ENCODE measurements around the gene KPNA4. TPM values are rescaled to one million over a fixed set of nuclear protein-coding genes. Genes with fewer than 3 reads are reported as not detected.
A peak's percentile ranks its signal among the peaks of the same experiment; 100 is the strongest.

The KPNA4 gene
- total RNA-seq, 1 donor from 2014 or later = 57.1 TPM

GRCh38 chr3:160448845-160449635 is 116.3 kb downstream of the KPNA4 start:
- no peaks in the 10 kb centered on the region for H3K9me3 Mint-ChIP-seq (ENCODE audit: unreplicated experiment)
- no peak for TF ChIP-seq CTCF (IDR thresholded peaks at IDR 0.05; ENCODE audit: unreplicated experiment)
- H3K36me3 Mint-ChIP-seq (ENCODE audit: low read depth, unreplicated experiment) = peaks cover 9% of the 10 kb centered on the region
- H3K27ac Mint-ChIP-seq (ENCODE audit: unreplicated experiment) = peak overlapping the region; percentile 96
- peaks cover 2% of the 10 kb centered on the region for H3K27me3 Mint-ChIP-seq (ENCODE audit: unreplicated experiment)
- peak overlapping the region; percentile 97 for H3K4me3 Mint-ChIP-seq (ENCODE audit: unreplicated experiment)
- H3K4me1 Mint-ChIP-seq (ENCODE audit: unreplicated experiment) = peaks cover 17% of the 10 kb centered on the region
- no peak for DNase-seq (ENCODE audit: low spot score)

- Mint-ChIP-seq H3K36me3 (ENCODE audit: low read depth, unreplicated experiment) (peaks cover 9% of the 10 kb centered on the region), H3K4me3 (ENCODE audit: unreplicated experiment) (no peak overlapping the region), H3K27ac (ENCODE audit: unreplicated experiment) (no peak overlapping the region), H3K27me3 (ENCODE audit: unreplicated experiment) (peaks cover 2% of the 10 kb centered on the region), H3K4me1 (ENCODE audit: unreplicated experiment) (peaks cover 17% of the 10 kb centered on the region), H3K9me3 (ENCODE audit: unreplicated experiment) (no peaks in the 10 kb centered on the region)
- DNase-seq (ENCODE audit: low spot score) = no peak
- TF ChIP-seq CTCF (IDR thresholded peaks at IDR 0.05; ENCODE audit: unreplicated experiment) = no peak
Observed at GRCh38 chr3:160447544-160447943, 117.8 kb downstream of the KPNA4 start.

- H3K36me3 Mint-ChIP-seq (ENCODE audit: low read depth, unreplicated experiment) = peaks cover 9% of the 10 kb centered on the region
- no peak overlapping the region for H3K27ac Mint-ChIP-seq (ENCODE audit: unreplicated experiment)
- no peaks in the 10 kb centered on the region for H3K9me3 Mint-ChIP-seq (ENCODE audit: unreplicated experiment)
- no peak for DNase-seq (ENCODE audit: low spot score)
- H3K4me3 Mint-ChIP-seq (ENCODE audit: unreplicated experiment) = no peak overlapping the region
- TF ChIP-seq CTCF (IDR thresholded peaks at IDR 0.05; ENCODE audit: unreplicated experiment) = no peak
- peaks cover 2% of the 10 kb centered on the region for H3K27me3 Mint-ChIP-seq (ENCODE audit: unreplicated experiment)
- peaks cover 17% of the 10 kb centered on the region for H3K4me1 Mint-ChIP-seq (ENCODE audit: unreplicated experiment)
Observed at GRCh38 chr3:160446522-160447056, 118.8 kb downstream of the KPNA4 start.

- no peak for DNase-seq (ENCODE audit: low spot score)
- Mint-ChIP-seq H3K36me3 (ENCODE audit: low read depth, unreplicated experiment) (peaks cover 9% of the 10 kb centered on the region), H3K4me1 (ENCODE audit: unreplicated experiment) (peaks cover 17% of the 10 kb centered on the region), H3K27ac (ENCODE audit: unreplicated experiment) (no peak overlapping the region), H3K4me3 (ENCODE audit: unreplicated experiment) (peak overlapping the region; percentile 71), H3K9me3 (ENCODE audit: unreplicated experiment) (no peaks in the 10 kb centered on the region), H3K27me3 (ENCODE audit: unreplicated experiment) (peaks cover 2% of the 10 kb centered on the region)
- TF ChIP-seq CTCF (IDR thresholded peaks at IDR 0.05; ENCODE audit: unreplicated experiment) = no peak
Observed at GRCh38 chr3:160445854-160446253, 119.5 kb downstream of the KPNA4 start.

Other genes starting within 250 kb of the KPNA4 start
- gene IFT80, start 166.3 kb downstream of the KPNA4 start, total RNA-seq (ENCODE audit: unreplicated experiment) = 33.2 TPM
- 69.4 TPM for gene SMC4, start 165.9 kb downstream of the KPNA4 start, total RNA-seq (ENCODE audit: unreplicated experiment)
- gene TRIM59, start 115.8 kb downstream of the KPNA4 start, total RNA-seq (ENCODE audit: unreplicated experiment) = 12.8 TPM
- not detected for gene ARL14, start 111.6 kb upstream of the KPNA4 start, total RNA-seq (ENCODE audit: unreplicated experiment)
- gene PPM1L, start 190.7 kb upstream of the KPNA4 start, total RNA-seq (ENCODE audit: unreplicated experiment) = 12.2 TPM